GM12878 (cell line): ENCODE results near the gene KRT80. TPM values are rescaled to one million over a fixed set of nuclear protein-coding genes. Genes with fewer than 3 reads are reported as not detected.

ENCODE experiments used
- ATAC-seq: fragments of 200-7000 bp; cut with Tn5 transposase; 3 replicates; pipeline ENCODE4 v1.9.1; 2020; ENCODE audit warnings: mild to moderate bottlenecking, moderate library complexity
- BruUV-seq: library from RNA; stranded (reverse); fragments of 400-500 nt; replicated peaks from 2 replicates; lab custom pipeline; 2021; lab: Mats Ljungman, UMichigan
- CTCF ChIA-PET: fragments of 300-600 bp; sonication (Branson Sonifier 250); formaldehyde crosslinking; extraction: SDS; loops from one replicate; lab custom pipeline; 2021; ENCODE audit warnings: inconsistent platforms; lab: Yijun Ruan, JAX
- POLR2A ChIA-PET: fragments of 350-600 bp; formaldehyde crosslinking; extraction: SDS; loops from one replicate; lab custom pipeline; 2021; ENCODE audit warnings: inconsistent platforms; lab: Charles Lee
- RAD21 ChIA-PET: fragments of 300-600 bp; sonication (Branson Sonifier 250); formaldehyde crosslinking; loops from one replicate; lab custom pipeline; 2023; ENCODE audit warnings: antibody characterized with exemption; ENCODE audit not compliant: unreplicated experiment; lab: Charles Lee
- SMC1A ChIA-PET: fragments of 300-600 bp; sonication (Branson Sonifier 250); formaldehyde crosslinking; loops from one replicate; lab custom pipeline; 2023; ENCODE audit not compliant: unreplicated experiment, uncharacterized antibody; lab: Charles Lee
- DNase-seq: peaks from one replicate; pipeline ENCODE4 v3.0.0-alpha.2; 2011; ENCODE audit warnings: low read depth, low spot score
- FAIRE-seq: peaks from 3 replicates; lab custom pipeline; 2011; peaks lifted over from hg19 to GRCh38; lab: Jason Lieb, UNC
- H2AFZ ChIP-seq: 2 replicates; pipeline ENCODE4 v1.6.0; 2011; ENCODE audit warnings: low read depth, low read length, control low read depth; ENCODE audit not compliant: control insufficient read depth
- H3K27ac ChIP-seq: 2 replicates; pipeline ENCODE4 v1.5.1; 2011; ENCODE audit warnings: control low read depth; ENCODE audit not compliant: control insufficient read depth, insufficient read depth
- H3K27me3 ChIP-seq, 2 experiments: replicated peaks in 1 of 2; 2 replicates each; pipeline versions ENCODE4 v1.6.0 to v1.6.1; 2011; ENCODE audit warnings: low read length in 1 of 2; ENCODE audit not compliant: control insufficient read depth in 2 of 2, insufficient read depth in 2 of 2
- H3K36me3 ChIP-seq, 2 experiments: 2 replicates each; pipeline ENCODE4 v1.5.1; 2011; ENCODE audit warnings: low read length in 1 of 2; ENCODE audit not compliant: control insufficient read depth in 2 of 2, insufficient read depth in 2 of 2
- H3K4me1 ChIP-seq: 2 replicates; pipeline ENCODE4 v1.6.1; 2011; ENCODE audit warnings: mild to moderate bottlenecking, low read length, moderate library complexity, mixed read lengths; ENCODE audit not compliant: control insufficient read depth, insufficient read depth
- H3K4me2 ChIP-seq: 2 replicates; pipeline ENCODE4 v1.6.0; 2011; ENCODE audit warnings: control low read depth; ENCODE audit not compliant: control insufficient read depth, insufficient read depth
- H3K4me3 ChIP-seq: fragments of 200-600 bp; sonication (generic); 2 replicates; pipeline ENCODE4 v1.5.1; 2016
- H3K79me2 ChIP-seq: 2 replicates; pipeline ENCODE4 v1.6.0; 2011; ENCODE audit warnings: low read length; ENCODE audit not compliant: control insufficient read depth, insufficient read depth
- H3K9ac ChIP-seq: 2 replicates; pipeline ENCODE4 v1.8.0; 2011; ENCODE audit warnings: low read length, control low read depth, mixed read lengths; ENCODE audit not compliant: control insufficient read depth, insufficient read depth
- H3K9me3 ChIP-seq: replicated peaks from 3 replicates; pipeline ENCODE4 v1.5.1; 2011; ENCODE audit warnings: mild to moderate bottlenecking, low read length; ENCODE audit not compliant: control insufficient read depth, insufficient read depth
- H4K20me1 ChIP-seq: 2 replicates; pipeline ENCODE4 v1.6.0; 2011; ENCODE audit not compliant: control insufficient read depth, insufficient read depth
- CREM ChIP-seq: IDR thresholded peaks from 2 replicates; pipeline ENCODE4 v1.6.1; 2014; ENCODE audit warnings: antibody characterized with exemption, low read depth
- FOXM1 ChIP-seq: IDR thresholded peaks from 2 replicates; pipeline ENCODE4 v1.6.1; 2012; ENCODE audit warnings: low read depth, mild to moderate bottlenecking, inconsistent platforms, low read length, moderate library complexity
- MTA2 ChIP-seq: fragments of 450-650 bp; IDR thresholded peaks from 2 replicates; pipeline ENCODE4 v1.6.1; 2016; ENCODE audit warnings: low read depth, mild to moderate bottlenecking, moderate library complexity
- PAX8 ChIP-seq: fragments of 450-650 bp; IDR thresholded peaks from 2 replicates; pipeline ENCODE4 v1.6.1; 2017; ENCODE audit warnings: mild to moderate bottlenecking, moderate library complexity
- RAD21 ChIP-seq: IDR thresholded peaks from 2 replicates; pipeline ENCODE4 v1.6.1; 2011; ENCODE audit warnings: mild to moderate bottlenecking, low read depth, low read length, moderate library complexity; ENCODE audit not compliant: insufficient read depth
- RB1 ChIP-seq: fragments of 450-650 bp; formaldehyde crosslinking; IDR thresholded peaks from 2 replicates; pipeline ENCODE4 v1.6.1; 2017; ENCODE audit warnings: mild to moderate bottlenecking, borderline replicate concordance
- YBX1 ChIP-seq: fragments of 450-650 bp; IDR thresholded peaks from 2 replicates; pipeline ENCODE4 v1.6.1; 2016; ENCODE audit warnings: antibody characterized with exemption
- ZBTB33 ChIP-seq: fragments of 450-650 bp; IDR thresholded peaks from 2 replicates; pipeline ENCODE4 v1.6.1; 2017; ENCODE audit warnings: mild to moderate bottlenecking
- ZSCAN29 ChIP-seq: fragments of 450-650 bp; IDR thresholded peaks from 2 replicates; pipeline ENCODE4 v1.6.1; 2017; ENCODE audit warnings: mild to moderate bottlenecking, moderate library complexity
- WGBS: methylation state at CpG from one replicate; pipeline ENCODE4 v1.1.6; 2016; ENCODE audit warnings: low lambda C conversion rate; ENCODE audit not compliant: insufficient replicate concordance, insufficient coverage; ENCODE audit errors: missing lambda C conversion rate; 5-methylcytosine and 5-hydroxymethylcytosine counted together
- in situ Hi-C: fragments of 300-500 bp; cut with MboI; formaldehyde crosslinking; loops from 9 replicates; pipeline ENCODE4 v1.14.3; 2018; ENCODE audit warnings: mixed read lengths
- intact Hi-C: fragments of 100-400 bp; cut with micrococcal nuclease; formaldehyde crosslinking; loops from one replicate; pipeline ENCODE4 v1.14.2; 2022; ENCODE audit not compliant: unreplicated experiment
- polyA plus RNA-seq, 11 experiments: library from polyadenylated mRNA; depleted of rRNA in 4 of 11; unstranded in 6 of 11; stranded (reverse) in 5 of 11; fragments of >200 nt; fragmentation: Nextera tagmentation in 4 of 11; fragmentation: Illumina TruSeq in 1 of 11; extraction: Ambion mirVana in 4 of 11; extraction: Trizol in 1 of 11; gene quantifications; 1 replicate in 1 of 11; 2 replicates in 10 of 11; pipeline versions ENCODE4 v1.2.1 to v1.2.3, GENCODE V29; 2011 to 2016; ENCODE audit warnings: inconsistent platforms in 2 of 11, missing spikeins in 2 of 11, low read depth in 1 of 11
- total RNA-seq, 4 experiments: library from RNA; depleted of rRNA in 3 of 4; stranded (reverse); fragments of >200 nt in 3 of 4; fragmentation: Illumina TruSeq in 1 of 4; extraction: Trizol in 1 of 4; gene quantifications; 2 replicates each; pipeline versions ENCODE4 v1.2.1 to v1.2.3, GENCODE V29; 2013 to 2021
- TF ChIP-seq, protein P1 (sequence below), 3 experiments: IDR thresholded peaks in 2 of 3; conservative IDR thresholded peaks in 1 of 3; 2 replicates each; pipeline ENCODE4 v1.5.1; 2011; ENCODE audit warnings: low read depth in 3 of 3, low read length in 3 of 3, mild to moderate bottlenecking in 3 of 3, control low read depth in 2 of 3, moderate library complexity in 2 of 3, inconsistent platforms in 1 of 3, mixed read lengths in 1 of 3; ENCODE audit not compliant: control insufficient read depth in 2 of 3, insufficient read depth in 1 of 3; ENCODE audit errors: extremely low read depth in 1 of 3
- TF ChIP-seq, protein P2 (sequence below): fragments of 450-650 bp; IDR thresholded peaks from 2 replicates; pipeline ENCODE4 v1.6.1; 2016; ENCODE audit warnings: mild to moderate bottlenecking
- TF ChIP-seq, protein P3 (sequence below): fragments of 450-650 bp; IDR thresholded peaks from 2 replicates; pipeline ENCODE4 v1.6.1; 2018; ENCODE audit warnings: mild to moderate bottlenecking, low read depth, moderate library complexity; ENCODE audit not compliant: partially characterized antibody

The KRT80 gene
- total and polyA plus RNA-seq, 10 of the 15 experiments (the other 5 are each of a cell fraction or from before 2014, with no cell fraction given), result 0.01 TPM; not detected in 9

DNA sequence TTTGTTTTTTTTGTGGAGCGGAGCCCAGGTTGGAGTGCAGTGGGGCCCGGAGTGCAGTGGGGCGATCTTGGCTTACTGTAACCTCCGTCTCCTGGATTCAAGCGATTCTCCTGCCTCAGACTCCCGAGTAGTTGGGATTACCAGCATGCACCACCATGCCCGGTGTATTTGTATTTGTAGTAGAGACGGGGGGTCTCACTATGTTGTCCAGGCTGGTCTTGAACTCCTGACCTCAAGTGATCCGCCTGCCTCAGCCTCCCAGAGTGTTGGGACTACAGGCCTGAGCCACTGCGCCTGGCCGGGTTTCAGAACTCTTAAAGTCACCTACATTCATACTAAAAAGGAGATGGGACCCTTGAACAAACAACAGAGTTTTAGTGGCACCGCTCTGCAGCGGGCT lies 52.7 kb downstream of the KRT80 start (continued):
- TF ChIP-seq ZBTB33 (no peak), MTA2 (no peak), RB1 (no peak)
- TF ChIP-seq, protein P1, sequence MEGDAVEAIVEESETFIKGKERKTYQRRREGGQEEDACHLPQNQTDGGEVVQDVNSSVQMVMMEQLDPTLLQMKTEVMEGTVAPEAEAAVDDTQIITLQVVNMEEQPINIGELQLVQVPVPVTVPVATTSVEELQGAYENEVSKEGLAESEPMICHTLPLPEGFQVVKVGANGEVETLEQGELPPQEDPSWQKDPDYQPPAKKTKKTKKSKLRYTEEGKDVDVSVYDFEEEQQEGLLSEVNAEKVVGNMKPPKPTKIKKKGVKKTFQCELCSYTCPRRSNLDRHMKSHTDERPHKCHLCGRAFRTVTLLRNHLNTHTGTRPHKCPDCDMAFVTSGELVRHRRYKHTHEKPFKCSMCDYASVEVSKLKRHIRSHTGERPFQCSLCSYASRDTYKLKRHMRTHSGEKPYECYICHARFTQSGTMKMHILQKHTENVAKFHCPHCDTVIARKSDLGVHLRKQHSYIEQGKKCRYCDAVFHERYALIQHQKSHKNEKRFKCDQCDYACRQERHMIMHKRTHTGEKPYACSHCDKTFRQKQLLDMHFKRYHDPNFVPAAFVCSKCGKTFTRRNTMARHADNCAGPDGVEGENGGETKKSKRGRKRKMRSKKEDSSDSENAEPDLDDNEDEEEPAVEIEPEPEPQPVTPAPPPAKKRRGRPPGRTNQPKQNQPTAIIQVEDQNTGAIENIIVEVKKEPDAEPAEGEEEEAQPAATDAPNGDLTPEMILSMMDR (IDR thresholded peaks at IDR 0.05 in 2 of 3, conservative IDR thresholded peaks at IDR 0.05 in 1 of 3; ENCODE audit: control insufficient read depth in 2 of 3, extremely low read depth in 1 of 3, insufficient read depth in 1 of 3, low read depth in 3 of 3, low read length in 3 of 3), result no peak
- TF ChIP-seq, protein P2, sequence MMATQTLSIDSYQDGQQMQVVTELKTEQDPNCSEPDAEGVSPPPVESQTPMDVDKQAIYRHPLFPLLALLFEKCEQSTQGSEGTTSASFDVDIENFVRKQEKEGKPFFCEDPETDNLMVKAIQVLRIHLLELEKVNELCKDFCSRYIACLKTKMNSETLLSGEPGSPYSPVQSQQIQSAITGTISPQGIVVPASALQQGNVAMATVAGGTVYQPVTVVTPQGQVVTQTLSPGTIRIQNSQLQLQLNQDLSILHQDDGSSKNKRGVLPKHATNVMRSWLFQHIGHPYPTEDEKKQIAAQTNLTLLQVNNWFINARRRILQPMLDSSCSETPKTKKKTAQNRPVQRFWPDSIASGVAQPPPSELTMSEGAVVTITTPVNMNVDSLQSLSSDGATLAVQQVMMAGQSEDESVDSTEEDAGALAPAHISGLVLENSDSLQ, result no peak

GRCh38 chr12:52137746-52138145 lies 54.1 kb downstream of the KRT80 start:
- ChIA-PET RAD21 (no interaction called here), CTCF (no interaction called here), SMC1A (no interaction called here), POLR2A (no interaction called here)
- WGBS, result 34% methylated on average over 5 of the region's 5 CpGs
- DNase-seq (no peak), ATAC-seq (no peak), FAIRE-seq (no peak)
- Histone ChIP-seq H3K9me3 (no peaks in the 10 kb centered on the region), H3K9ac (no peak overlapping the region), H3K79me2 (no peaks in the 10 kb centered on the region), H4K20me1 (no peaks in the 10 kb centered on the region), H3K4me2 (no peak overlapping the region), H3K27me3 (peaks cover 0 to 2% of the 10 kb centered on the region in 2 experiments; a peak in 1 of 4 replicates), H3K4me3 (no peak overlapping the region), H2AFZ (no peak overlapping the region), H3K27ac (no peak overlapping the region), H3K36me3 (no peaks in the 10 kb centered on the region), H3K4me1 (no peaks in the 10 kb centered on the region)
- in situ Hi-C loops (no loop called here), intact Hi-C loops (no loop called here)
- BruUV-seq, result no TSS peak
- no peak for TF ChIP-seq FOXM1
- no peak for TF ChIP-seq ZSCAN29
- TF ChIP-seq, protein P3, sequence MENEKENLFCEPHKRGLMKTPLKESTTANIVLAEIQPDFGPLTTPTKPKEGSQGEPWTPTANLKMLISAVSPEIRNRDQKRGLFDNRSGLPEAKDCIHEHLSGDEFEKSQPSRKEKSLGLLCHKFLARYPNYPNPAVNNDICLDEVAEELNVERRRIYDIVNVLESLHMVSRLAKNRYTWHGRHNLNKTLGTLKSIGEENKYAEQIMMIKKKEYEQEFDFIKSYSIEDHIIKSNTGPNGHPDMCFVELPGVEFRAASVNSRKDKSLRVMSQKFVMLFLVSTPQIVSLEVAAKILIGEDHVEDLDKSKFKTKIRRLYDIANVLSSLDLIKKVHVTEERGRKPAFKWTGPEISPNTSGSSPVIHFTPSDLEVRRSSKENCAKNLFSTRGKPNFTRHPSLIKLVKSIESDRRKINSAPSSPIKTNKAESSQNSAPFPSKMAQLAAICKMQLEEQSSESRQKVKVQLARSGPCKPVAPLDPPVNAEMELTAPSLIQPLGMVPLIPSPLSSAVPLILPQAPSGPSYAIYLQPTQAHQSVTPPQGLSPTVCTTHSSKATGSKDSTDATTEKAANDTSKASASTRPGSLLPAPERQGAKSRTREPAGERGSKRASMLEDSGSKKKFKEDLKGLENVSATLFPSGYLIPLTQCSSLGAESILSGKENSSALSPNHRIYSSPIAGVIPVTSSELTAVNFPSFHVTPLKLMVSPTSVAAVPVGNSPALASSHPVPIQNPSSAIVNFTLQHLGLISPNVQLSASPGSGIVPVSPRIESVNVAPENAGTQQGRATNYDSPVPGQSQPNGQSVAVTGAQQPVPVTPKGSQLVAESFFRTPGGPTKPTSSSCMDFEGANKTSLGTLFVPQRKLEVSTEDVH, result no peak
- no peak for TF ChIP-seq CREM
- no peak for TF ChIP-seq PAX8
- no peak for TF ChIP-seq RAD21
- TF ChIP-seq YBX1, result no peak
